Stimulated activated CD4-positive, alpha-beta T cell treated with anti-CD3 and anti-CD28 coated beads, Interleukin-12 subunit alpha, Interleukin-12 subunit beta, amount 100 ng/mL, for 48 hours (primary cell): ENCODE measurements around the gene RYR1.
A peak's percentile ranks its signal among the peaks of the same experiment; 100 is the strongest.
"Not testable (repeated sequence)": the region's sequence is repeated elsewhere in the genome, so short reads cannot be mapped to it uniquely, and the experiment has no call there.

Experiments
- DNase-seq, 3 donors: peaks; one replicate each; pipeline ENCODE4 v3.0.0-alpha.2; 2020; ENCODE audit warnings: low read depth in 2 of 3, low spot score in 1 of 3

The RYR1 gene

DNA sequence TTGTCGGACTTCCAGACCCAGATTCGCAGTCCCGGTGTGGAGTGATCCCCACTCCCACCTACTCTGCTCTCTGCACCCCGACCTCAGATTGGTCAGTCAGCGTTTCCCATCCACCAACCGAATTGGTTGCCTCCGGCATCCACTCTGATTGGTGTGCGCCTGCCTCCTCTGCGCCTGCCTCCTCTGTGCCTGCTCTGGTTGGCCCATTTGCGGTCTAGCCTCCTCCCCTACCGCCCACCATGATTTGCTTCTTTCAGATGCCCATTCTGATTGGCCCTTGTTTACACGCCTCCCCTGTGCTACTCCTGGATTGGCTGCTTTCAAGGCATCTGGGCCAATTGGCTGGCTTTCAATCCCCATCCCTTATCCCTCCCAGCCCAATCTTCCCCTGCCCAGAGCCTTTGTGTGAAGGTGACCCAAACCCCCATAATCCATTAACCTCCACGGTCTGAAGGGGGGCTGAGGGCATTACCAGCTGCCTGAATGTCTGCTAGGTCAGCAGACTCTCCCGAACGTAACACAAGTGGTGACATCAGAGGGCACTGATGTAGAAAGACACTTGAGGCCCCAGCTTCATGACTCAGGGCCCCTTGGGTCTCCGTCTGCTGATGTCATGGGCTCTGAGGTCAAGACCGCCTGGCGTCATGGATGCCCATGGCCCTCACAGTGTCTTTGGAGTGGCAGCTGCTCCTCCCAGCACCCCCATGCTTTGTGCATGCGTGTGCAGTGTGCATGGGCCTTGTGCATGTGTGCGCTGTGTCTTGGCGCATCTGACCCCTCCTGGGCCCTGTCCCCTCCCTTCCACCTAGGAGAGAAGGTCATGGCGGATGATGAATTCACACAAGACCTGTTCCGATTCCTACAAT, 103.8 kb downstream of the RYR1 start:
- DNase-seq: no peak

DNA sequence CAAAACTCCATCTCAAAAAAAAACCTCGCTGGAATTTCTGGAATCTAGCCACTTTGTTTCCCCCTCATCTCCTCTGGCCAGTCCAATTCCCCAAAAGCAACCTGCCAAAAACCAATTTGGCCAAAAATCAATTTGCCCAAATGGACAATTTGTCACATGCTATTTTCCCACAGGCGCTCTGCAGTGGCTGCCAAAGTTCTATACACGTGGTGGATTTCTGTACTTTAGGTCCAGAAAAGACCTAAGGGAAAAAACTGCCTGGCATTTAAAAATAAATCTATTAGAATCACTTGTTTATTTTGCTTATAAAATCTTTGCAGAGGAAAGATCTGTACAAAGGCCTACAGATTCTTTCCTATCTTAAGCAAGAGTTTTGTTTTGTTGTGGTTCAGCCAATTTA, 104.9 kb downstream of the RYR1 start:
- DNase-seq: no peak

DNA sequence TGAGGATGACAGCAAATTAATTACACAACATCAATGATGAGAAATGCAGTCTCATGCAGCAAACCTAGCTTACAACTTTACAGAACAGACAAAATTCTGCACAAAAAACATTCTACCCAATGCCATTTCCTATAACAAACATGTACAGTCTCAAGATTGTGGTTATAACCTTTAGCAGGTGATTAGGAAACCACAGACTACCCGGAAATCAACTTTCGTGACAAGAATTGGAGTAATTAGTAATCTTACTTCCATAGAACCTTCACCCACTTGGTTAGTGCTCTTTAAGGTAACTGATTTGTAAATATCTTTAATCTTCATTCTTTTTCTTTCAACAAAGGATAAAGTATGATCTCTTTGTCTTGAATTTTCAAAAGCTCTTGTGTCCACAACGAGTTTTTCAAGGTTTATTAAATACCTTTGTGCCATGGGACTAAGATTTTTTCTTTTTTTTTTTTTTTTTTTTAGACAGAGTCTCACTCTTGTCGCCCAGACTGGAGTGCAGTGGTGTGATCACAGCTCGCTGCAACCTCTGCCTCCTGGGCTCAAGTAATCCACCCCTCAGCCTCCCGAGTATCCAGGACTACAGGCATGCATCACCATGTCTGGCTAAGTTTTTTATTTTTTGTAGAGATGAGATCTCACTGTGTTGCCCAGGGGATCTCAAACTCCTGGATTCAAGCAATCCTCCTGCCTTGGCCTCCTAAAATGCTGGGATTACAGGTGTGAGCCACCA, 105.5 kb downstream of the RYR1 start:
- DNase-seq: peak in 1 of 3 donors; percentile 73

DNA sequence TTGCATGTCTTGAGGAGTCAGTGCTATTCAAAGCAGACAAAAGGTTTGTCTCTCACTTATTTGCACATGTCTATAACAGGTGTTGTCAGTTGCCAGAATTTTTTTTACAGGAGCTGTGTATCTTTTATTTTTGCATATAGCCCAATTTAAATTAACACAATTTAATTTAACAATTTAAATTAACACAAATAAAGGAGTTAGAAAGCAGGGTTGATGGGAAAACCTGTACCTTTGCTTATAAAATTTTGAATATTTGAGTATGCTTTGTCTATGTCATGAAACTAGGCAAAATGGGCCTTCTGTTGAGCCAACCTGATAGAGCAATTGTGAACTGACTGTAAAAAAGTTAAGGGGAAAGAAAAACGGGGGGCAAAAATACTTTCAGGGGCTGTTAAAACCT, 106.3 kb downstream of the RYR1 start:
- DNase-seq: no peak

DNA sequence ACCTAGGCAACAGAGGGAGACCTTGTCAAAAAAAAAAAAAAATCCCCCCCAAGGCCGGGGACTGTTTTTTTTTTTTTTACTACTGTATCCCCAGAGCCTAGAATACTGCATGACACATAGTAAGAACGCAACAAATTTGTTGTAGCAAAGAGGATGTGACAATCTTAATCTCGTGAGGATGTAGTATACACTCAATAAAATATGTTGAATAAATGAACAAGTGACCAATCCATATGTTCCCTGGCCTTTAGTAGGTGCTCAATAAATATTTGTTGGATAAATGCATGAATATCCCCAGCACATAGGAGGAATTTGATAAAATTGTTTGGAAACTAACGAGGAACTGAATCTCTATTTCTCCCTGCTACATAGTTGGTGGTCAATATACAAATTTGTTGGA, 108.5 kb downstream of the RYR1 start:
- no peak for DNase-seq

DNA sequence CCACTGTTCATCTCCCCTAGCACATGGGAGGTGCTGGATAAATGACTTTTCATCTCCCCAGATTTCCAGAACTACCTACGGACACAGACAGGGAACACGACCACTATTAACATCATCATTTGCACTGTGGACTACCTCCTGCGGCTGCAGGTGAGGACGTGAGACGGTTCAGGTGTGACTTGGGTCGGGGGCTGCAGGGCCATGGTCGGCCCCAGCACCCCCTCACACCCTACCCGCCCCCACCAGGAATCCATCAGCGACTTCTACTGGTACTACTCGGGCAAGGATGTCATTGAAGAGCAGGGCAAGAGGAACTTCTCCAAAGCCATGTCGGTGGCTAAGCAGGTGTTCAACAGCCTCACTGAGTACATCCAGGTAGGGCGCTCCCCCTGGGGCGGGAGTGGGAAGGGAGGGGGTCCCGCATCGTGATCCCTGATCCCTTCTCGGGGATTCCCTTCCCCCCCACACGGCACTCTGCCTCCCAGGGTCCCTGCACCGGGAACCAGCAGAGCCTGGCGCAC, 109.9 kb downstream of the RYR1 start:
- no peak for DNase-seq

DNA sequence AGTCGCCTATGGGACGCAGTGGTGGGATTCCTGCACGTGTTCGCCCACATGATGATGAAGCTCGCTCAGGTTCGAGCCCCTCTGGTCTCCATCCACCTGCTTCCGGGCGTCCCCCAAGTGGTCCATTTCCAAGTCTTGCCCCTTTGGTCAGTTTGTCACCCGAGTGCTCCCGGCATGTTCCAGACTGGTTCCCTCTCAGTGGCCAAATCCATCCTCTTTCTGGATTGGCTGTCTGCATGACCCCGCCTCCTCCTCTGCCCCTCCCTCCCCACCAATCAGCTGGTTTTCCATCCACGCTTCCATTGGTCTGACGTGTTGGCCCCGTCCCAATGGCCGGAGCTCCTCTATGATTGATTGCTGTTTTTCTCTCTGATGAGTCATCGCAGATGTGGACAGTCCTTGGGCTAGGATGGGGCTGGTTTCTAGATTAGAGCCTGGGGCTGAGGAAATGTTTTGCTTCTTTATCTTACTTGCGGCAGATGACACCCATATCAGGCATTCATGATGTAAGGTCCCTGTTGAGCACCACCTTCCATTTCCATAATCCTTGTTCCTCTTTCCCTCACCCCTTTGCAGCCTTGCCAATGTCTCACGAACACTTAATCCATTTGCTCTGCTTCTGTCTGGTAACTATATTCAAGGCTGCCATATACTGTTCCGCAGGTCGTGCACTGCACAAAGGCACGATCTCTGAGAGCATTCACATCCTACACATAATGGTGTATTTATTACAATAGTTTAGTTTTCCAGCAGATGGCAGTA, 110.5 kb downstream of the RYR1 start:
- DNase-seq: peak in 2 of 3 donors; percentile 30 to 38

DNA sequence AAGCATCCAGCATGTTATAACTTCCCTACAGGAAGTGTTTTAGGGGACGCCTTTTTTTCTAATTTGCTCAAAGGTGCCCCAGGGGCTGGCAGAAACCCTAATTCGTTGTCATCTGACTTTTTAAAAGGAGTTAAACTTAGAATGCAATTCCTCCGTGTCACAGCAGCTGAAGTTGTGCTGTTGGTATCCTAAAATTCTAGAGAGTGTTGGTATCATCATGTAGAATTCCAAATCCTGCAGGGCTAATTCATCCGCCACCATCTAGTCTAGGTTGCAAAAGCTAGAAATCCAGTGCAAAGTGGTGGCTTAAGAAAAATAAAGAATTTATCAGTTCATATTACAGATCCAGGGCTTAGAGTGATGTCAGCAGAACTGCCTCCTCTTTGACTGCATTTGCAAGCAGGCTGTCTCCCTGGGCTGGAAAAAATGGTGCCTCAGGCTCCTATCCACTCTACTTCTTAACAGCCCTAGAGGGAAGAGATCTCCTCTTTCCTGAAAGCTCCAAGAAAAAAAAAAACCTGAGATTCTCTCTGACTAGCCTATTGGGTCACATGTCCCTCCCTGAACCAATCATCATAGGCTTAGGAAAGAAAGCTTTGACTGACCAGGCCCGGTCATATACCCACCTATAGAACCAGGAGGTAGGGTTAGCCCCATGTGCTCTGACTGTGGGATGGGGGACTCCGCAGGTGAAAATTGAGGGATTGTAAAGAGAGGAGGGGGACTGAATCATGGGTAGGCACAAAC, 111.3 kb downstream of the RYR1 start:
- DNase-seq: no peak

DNA sequence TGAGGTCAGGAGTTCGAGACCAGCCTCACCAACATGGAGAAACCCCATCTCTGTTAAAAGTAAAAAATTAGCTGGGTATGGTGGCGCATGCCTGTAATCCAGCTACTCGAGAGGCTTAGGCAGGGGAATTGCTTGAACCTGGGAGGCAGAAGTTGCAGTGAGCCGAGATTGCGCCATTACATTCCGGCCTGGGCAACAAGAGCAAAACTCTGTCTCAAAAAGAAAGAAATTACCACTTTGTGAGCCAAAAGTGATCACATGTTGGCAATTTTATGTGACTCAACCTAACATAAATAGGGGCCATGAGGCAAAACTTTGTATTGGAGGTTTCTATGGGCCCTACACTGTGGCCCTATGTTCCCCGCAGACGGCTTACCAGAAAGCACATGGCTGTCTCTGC, 112.1 kb downstream of the RYR1 start:
- no peak for DNase-seq

DNA sequence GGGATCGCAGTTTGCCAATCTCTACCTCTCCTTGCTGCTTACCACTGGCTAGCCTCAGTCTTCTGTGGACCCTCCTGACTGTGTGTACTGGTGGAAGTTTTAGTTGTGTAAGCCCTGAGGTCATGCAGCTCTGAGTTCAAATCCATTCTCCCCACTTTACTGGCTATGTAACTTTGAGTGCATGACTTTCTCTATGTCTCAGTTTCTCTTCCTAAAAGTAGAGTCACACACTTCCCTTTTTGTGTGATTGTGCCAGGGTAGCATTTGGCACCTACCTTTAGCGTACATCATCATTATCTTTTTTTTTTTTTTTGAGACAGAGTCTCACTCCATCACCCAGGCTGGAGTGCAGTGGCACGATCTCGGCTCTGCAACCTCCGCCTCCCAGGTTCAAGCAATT, 113.9 kb downstream of the RYR1 start:
- DNase-seq: no peak

DNA sequence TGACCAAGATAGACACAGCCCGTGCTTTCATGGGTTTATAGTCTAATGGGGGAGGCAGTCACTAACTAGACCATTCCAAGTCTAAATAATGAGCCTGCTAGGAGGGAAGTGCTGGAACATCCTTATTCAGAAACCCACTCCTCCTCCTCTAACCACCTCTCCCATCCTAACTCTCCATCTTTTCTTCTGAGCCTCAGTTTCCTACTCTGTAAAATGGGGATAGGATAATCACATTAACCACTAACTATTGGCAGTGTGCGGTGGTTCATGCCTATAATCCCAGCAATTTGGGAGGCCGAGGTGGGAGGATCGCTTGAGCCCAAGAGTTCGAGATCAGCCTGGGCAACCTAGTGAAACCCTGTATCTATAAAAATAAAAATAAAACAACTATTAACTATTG, 115.6 kb downstream of the RYR1 start:
- no peak for DNase-seq

DNA sequence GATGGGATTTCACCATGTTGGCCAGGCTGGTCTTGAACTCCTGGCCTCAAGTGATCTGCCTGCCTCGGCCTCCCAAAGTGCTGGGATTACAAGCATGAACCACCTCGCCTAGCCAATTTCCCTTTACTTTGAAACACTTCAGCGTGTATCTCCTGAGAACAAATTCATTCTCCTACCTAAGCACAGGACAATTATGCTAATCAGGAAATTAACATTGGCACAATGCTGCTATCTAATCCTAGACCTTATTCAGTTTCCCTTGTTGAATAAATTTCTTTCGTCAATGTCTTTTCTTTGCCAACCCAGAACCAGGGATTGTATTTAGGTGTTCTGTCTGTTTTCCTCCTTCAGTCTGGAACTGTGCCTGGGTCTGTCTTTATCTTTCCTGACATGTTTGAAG, 116.5 kb downstream of the RYR1 start:
- DNase-seq: no peak

DNA sequence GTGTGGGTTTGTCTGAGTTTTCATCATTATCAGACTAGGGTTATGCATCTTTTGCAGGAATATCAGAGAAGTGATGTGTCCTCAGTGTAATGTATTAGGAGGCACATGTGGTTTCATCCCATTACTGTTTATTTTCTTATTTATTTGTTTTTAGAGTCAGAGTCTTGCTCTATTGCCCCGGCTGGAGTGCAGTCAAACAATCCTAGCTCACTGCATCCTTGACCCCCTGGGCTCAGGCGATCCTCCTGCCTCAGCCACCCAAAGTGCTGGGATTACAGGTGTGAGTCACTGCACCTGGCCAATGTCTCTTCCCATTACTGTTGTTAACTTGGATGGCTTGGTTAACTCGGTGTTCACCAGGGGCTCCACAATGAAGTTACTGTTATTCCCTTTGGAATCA, 116.9 kb downstream of the RYR1 start:
- DNase-seq: no peak

DNA sequence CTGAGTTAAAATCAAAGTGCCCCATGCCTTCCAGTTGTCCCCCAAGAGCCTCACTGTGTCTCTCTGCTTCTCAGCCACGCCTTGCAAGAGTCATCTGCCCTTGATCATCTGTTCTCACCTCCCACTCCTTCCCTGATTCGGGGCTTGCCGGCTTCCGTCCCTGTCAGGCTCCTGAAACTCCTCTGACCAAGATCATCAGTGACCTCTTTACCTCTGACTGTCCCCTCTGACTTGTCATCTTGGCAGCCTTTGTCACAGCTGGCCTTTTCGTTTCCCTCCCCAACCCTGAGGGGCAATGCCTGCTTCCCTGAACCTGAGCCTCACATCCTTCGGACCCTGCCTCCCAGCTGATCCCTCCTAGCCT, 117.9 kb downstream of the RYR1 start:
- DNase-seq: peak; percentile 54 to 61 (median 60)

DNA sequence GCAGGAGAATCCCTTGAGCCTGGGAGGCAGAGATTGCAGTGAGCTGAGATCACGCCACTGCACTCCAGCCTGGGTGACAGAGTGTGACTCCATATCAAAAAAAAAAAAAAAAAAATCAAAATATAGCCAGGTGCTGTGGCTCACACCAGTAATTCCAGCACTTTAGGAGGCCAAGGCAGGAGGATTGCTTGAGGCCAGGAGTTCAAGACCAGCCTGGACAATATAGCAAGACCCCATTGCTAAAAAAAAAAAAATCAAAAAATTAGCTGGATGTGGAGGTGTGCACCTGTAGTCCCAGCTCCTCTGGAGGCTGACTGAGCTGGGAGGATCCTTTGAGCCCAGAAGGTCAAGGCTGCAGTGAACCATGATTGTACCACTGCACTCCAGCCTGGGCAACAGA, 119.7 kb downstream of the RYR1 start:
- not testable (repeated sequence) for DNase-seq

DNA sequence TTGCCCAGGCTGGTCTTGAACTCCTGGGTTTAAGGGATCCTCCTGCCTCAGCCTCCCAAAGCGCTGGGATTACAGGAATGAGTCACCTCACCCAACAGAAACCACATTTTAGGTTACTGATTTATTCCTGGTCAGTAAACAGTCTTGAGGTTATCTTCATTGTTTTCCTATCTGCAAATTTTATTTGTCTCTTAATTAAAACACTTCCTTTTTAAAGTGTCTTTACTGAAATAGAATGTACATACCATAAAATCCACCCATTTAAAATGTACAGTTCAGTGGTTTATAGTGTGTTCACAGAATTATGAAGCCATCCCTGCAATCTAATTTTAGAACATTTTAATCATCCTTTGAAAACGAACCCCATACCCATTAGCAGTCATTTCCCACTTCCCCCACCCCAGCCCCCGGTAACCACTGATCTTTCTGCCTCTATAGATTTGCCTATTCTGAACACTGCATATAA, 121.2 kb downstream of the RYR1 start:
- no peak for DNase-seq

DNA sequence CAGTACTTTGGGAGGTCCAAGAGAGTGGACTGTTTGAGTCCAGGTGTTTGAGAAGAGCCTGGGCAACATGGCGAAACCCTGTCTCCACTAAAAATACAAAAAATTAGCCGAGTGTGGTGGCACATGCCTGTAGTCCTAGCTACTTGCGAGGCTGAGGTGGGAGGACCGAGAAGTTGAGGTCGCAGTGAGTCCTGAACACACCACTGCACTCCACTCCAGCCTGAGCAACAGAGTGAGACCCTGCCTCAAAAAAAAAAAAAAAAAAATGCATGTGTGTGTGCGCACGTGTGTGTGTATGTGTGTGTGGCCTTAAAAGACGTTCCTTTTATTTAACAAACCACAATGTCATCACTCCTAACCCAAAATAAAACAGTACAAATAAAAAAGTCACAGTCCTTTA, 121.7 kb downstream of the RYR1 start:
- DNase-seq: no peak

DNA sequence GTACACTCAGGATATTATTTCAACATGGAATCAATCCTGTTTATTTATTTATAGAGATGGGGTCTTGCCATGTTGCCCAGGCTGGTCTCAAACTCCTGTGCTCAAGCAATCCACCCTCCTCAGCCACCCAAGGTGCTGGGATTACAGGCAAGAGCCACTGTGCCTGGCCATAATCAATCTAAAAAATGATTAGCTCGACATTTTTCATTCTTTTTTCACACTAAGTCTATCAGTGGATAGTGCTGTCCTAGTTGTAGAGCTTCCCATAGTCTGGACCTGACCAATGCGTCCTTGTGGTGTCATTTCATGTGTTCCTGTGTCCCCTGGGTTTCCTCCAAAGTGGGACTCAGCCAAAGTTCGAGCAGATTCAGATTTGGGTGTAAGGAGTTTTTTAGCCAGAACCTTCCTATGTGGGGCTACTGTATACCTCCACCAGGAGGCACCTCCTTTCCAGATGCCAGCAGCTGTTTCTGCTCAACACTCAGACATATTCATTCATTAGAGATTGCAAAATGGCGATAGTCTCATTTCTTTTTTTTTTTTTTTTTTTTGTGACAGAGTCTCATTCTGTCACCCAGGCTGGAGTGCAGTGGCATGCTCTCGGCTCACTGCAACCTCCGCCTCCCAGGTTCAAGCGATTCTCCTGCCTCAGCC, 123.2 kb downstream of the RYR1 start:
- no peak for DNase-seq

DNA sequence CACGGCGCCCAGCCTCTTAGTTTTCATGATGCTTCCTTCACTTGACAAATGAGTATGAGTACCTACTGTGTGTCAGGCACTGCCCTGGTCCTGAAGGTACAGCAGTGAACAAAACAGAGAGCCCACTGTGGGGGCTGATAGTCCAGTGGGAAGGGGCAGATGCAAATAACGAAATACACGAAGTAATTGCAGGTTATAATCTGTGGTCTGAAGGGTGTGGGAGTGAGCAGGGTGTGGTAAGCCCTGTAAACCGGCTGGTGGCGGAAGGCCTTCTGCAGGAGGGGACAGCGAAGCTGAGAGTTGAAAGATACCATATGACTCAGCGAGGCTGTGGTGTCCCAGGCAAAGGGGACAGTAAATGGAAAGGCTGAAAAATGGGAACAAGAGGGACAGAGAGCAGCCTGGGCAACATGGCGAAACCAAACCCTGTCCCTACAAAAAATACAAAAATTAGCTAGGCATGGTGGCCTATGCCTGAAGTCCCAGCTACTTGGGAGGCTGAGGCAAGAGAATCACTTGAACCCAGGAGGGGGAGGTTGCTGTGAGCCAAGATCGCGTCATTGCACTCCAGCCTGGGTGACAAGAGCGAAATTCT, 123.8 kb downstream of the RYR1 start:
- DNase-seq: no peak

DNA sequence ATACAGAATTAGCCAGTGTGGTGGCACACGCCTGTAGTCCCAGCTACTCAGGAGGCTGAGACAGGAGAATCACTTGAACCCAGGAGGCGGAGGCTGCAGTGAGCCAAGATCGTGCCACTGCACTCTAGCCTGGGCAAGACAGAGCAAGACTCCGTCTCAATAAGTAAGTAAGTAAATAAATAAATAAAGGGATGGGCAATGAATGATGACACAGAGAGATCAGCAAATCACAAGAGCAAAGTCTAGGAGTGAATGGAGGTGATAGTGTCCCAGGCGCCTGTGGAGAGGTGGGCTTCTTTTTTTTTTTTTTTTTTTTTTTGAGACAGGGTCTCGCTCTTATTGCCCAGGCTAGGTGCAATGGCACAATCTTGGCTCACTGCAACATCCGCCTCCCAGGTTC, 125.4 kb downstream of the RYR1 start:
- DNase-seq: not testable (repeated sequence)
